Natural killer cell (primary cell): ENCODE results near the gene NUS1. TPM values are rescaled to one million over a fixed set of nuclear protein-coding genes. Genes with fewer than 3 reads are reported as not detected.
"Not testable (repeated sequence)": the region's sequence is repeated elsewhere in the genome, so short reads cannot be mapped to it uniquely, and the experiment has no call there.

Source experiments
- ATAC-seq, 3 donors: fragments of 150-1000 bp in 2 of 3; fragments of 200-7000 bp in 1 of 3; cut with Tn5 transposase; 1 replicate in 1 of 3; 2 replicates in 2 of 3; pipeline ENCODE4 v1.10.0; 2021; ENCODE audit warnings: mild to moderate bottlenecking in 2 of 3, moderate library complexity in 2 of 3
- DNase-seq, 2 donors: peaks; one replicate each; pipeline versions ENCODE4 v3.0.0 to v3.0.0-alpha.2; 2013 to 2021; ENCODE audit warnings: mixed read lengths in 1 of 2
- H3K27ac ChIP-seq: one replicate; pipeline ENCODE4 v1.5.1; 2013; ENCODE audit warnings: mild to moderate bottlenecking, low read length
- H3K27me3 ChIP-seq: one replicate; pipeline ENCODE4 v1.6.1; 2013; ENCODE audit warnings: low read length; ENCODE audit not compliant: control insufficient read depth, insufficient read depth
- H3K36me3 ChIP-seq: one replicate; pipeline ENCODE4 v1.6.1; 2013; ENCODE audit warnings: low read length; ENCODE audit not compliant: control insufficient read depth, insufficient read depth
- H3K4me1 ChIP-seq: one replicate; pipeline ENCODE4 v1.6.1; 2013; ENCODE audit warnings: low read length; ENCODE audit not compliant: control insufficient read depth, insufficient read depth
- H3K4me3 ChIP-seq: one replicate; pipeline ENCODE4 v1.5.1; 2013; ENCODE audit warnings: low read length
- H3K9me3 ChIP-seq: one replicate; pipeline ENCODE4 v1.6.1; 2013; ENCODE audit warnings: low read length; ENCODE audit not compliant: control insufficient read depth, insufficient read depth
- H3K27ac Mint-ChIP-seq, 2 donors: one replicate each; pipeline ENCODE4 v1.8.0; 2022; ENCODE audit warnings: mild to moderate bottlenecking in 2 of 2, mixed read lengths in 2 of 2, moderate library complexity in 1 of 2
- H3K27me3 Mint-ChIP-seq, 2 donors: one replicate each; pipeline ENCODE4 v1.8.0; 2022; ENCODE audit warnings: low read depth in 2 of 2, mixed read lengths in 2 of 2
- H3K36me3 Mint-ChIP-seq: one replicate; pipeline ENCODE4 v1.8.0; 2022; ENCODE audit warnings: mixed read lengths
- H3K4me1 Mint-ChIP-seq, 2 donors: one replicate each; pipeline ENCODE4 v1.8.0; 2022; ENCODE audit warnings: mixed read lengths in 2 of 2
- H3K4me3 Mint-ChIP-seq: one replicate; pipeline ENCODE4 v1.8.0; 2022; ENCODE audit warnings: mild to moderate bottlenecking, moderate library complexity, mixed read lengths
- H3K9me3 Mint-ChIP-seq, 2 donors: one replicate each; pipeline ENCODE4 v1.8.0; 2022; ENCODE audit warnings: mixed read lengths in 2 of 2
- WGBS: methylation state at CpG from one replicate; pipeline ENCODE4 v1.1.7; 2013; ENCODE audit warnings: missing lambda C conversion rate; ENCODE audit not compliant: insufficient coverage; 5-methylcytosine and 5-hydroxymethylcytosine counted together
- intact Hi-C: fragments of 100-400 bp; cut with micrococcal nuclease; formaldehyde crosslinking; loops from one replicate; pipeline ENCODE4 v1.14.2; 2022
- total RNA-seq, 4 donors: library from RNA; stranded (reverse); fragments of 120-200 nt in 1 of 4; gene quantifications; one replicate each; pipeline versions ENCODE4 v1.2.3 to v1.2.4, GENCODE V29; 2013 to 2022
- TF ChIP-seq, protein P1 (sequence below): fragments of 200-600 bp; IDR thresholded peaks from one replicate; pipeline ENCODE4 v1.8.0; 2022; ENCODE audit warnings: antibody characterized with exemption

The NUS1 gene
- total RNA-seq, 3 donors from 2014 or later (not counting 1 experiment from before 2014, with no cell fraction given): 16.9 to 25.9 (median 23.4) TPM

DNA sequence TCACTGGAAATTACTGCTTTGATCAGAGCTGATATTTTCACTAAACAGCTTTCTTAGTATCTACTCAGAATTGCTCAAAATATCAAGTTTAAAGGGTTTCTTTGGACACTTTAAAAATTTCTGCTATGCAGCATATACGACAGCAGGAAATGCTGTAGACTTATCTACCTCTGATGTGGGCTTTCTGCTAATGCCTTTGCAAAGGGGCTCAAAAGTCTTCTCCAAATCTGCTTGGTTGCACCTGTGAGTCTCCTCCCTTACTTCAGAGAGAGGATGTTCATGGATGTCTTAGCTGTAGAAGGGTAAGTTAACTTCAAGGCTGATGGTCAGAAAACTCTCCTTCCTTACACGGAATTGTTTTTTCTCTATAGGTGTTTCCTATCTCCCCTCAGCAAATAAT is 19.9 kb upstream of the NUS1 start:
- H3K36me3 ChIP-seq: no peaks in the 10 kb centered on the region
- WGBS: 21% methylated on average over 1 of the region's 2 CpGs
- H3K9me3 ChIP-seq: no peaks in the 10 kb centered on the region
- no peaks in the 10 kb centered on the region for H3K4me1 ChIP-seq
- no peak overlapping the region for H3K4me3 Mint-ChIP-seq
- no peak for DNase-seq
- ATAC-seq: no peak
- H3K27me3 Mint-ChIP-seq: no peaks in the 10 kb centered on the region
- no peaks in the 10 kb centered on the region for H3K4me1 Mint-ChIP-seq
- no peak overlapping the region for H3K4me3 ChIP-seq
- no peaks in the 10 kb centered on the region for H3K27me3 ChIP-seq
- H3K9me3 Mint-ChIP-seq: no peaks in the 10 kb centered on the region
- H3K27ac ChIP-seq: no peak overlapping the region
- intact Hi-C loops: no loop called here
- TF ChIP-seq, protein P1, sequence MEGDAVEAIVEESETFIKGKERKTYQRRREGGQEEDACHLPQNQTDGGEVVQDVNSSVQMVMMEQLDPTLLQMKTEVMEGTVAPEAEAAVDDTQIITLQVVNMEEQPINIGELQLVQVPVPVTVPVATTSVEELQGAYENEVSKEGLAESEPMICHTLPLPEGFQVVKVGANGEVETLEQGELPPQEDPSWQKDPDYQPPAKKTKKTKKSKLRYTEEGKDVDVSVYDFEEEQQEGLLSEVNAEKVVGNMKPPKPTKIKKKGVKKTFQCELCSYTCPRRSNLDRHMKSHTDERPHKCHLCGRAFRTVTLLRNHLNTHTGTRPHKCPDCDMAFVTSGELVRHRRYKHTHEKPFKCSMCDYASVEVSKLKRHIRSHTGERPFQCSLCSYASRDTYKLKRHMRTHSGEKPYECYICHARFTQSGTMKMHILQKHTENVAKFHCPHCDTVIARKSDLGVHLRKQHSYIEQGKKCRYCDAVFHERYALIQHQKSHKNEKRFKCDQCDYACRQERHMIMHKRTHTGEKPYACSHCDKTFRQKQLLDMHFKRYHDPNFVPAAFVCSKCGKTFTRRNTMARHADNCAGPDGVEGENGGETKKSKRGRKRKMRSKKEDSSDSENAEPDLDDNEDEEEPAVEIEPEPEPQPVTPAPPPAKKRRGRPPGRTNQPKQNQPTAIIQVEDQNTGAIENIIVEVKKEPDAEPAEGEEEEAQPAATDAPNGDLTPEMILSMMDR: no peak
- no peaks in the 10 kb centered on the region for H3K36me3 Mint-ChIP-seq
- H3K27ac Mint-ChIP-seq: no peak overlapping the region

DNA sequence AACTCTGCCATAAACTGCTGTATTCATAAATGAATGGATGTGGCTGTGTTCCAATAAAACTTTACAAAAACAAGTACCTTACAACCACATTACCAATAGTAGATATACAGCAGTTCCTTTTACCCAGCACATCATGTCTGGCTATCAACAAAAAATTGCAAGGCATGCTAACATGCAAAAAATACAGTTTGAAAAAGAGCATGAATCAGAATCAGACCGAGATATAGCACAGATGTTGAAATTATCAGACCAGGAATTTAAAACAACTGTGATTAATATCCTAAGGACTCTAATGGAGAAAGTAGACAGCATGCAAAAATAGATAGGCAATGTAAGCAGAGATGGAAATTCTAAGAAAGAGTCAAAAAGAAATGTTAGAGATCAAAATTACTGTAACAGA is 8.4 kb upstream of the NUS1 start:
- H3K27me3 ChIP-seq: no peaks in the 10 kb centered on the region
- TF ChIP-seq, protein P1: no peak
- no peaks in the 10 kb centered on the region for H3K9me3 ChIP-seq
- WGBS: 75% methylated on average over 1 of the region's 1 CpG
- no peaks in the 10 kb centered on the region for H3K36me3 Mint-ChIP-seq
- H3K27ac Mint-ChIP-seq: no peak overlapping the region
- H3K27ac ChIP-seq: no peak overlapping the region
- ATAC-seq (no peak), DNase-seq (no peak)
- intact Hi-C loops: no loop called here
- peaks cover 0 to 8% of the 10 kb centered on the region in 2 donors for H3K27me3 Mint-ChIP-seq
- H3K36me3 ChIP-seq: no peaks in the 10 kb centered on the region
- no peaks in the 10 kb centered on the region for H3K4me1 ChIP-seq
- no peak overlapping the region for H3K4me3 Mint-ChIP-seq
- no peaks in the 10 kb centered on the region for H3K4me1 Mint-ChIP-seq
- H3K9me3 Mint-ChIP-seq: no peaks in the 10 kb centered on the region
- no peak overlapping the region for H3K4me3 ChIP-seq

DNA sequence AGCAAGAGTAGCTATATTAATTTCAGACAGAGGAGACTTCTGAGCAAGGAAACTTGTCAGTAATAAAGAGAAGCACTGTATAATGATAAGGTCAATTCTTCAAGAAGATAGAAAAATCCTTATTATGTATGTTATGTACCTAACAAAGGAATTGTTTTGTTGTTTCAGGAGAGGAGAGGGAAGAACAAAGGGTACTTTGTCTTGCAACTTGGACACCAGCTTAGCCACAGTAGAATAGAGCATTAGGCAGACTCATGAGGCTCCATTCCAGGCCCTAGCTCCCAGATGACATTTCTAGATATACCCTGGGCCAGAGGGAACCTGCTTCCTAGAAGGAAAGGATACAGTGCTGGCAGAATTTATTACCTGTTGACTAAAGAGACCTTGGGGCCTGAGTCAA is 6.5 kb upstream of the NUS1 start:
- Histone ChIP-seq H3K9me3 (no peaks in the 10 kb centered on the region), H3K4me3 (no peak overlapping the region), H3K36me3 (no peaks in the 10 kb centered on the region), H3K4me1 (no peaks in the 10 kb centered on the region), H3K27ac (no peak overlapping the region), H3K27me3 (no peaks in the 10 kb centered on the region)
- Mint-ChIP-seq H3K27me3 (peaks cover 0 to 5% of the 10 kb centered on the region in 2 donors), H3K9me3 (no peaks in the 10 kb centered on the region), H3K36me3 (no peaks in the 10 kb centered on the region), H3K4me3 (no peak overlapping the region), H3K27ac (no peak overlapping the region), H3K4me1 (peaks cover 0 to under 1% of the 10 kb centered on the region in 2 donors)
- ATAC-seq (no peak), DNase-seq (no peak)
- TF ChIP-seq, protein P1: no peak
- intact Hi-C loops: no loop called here

DNA sequence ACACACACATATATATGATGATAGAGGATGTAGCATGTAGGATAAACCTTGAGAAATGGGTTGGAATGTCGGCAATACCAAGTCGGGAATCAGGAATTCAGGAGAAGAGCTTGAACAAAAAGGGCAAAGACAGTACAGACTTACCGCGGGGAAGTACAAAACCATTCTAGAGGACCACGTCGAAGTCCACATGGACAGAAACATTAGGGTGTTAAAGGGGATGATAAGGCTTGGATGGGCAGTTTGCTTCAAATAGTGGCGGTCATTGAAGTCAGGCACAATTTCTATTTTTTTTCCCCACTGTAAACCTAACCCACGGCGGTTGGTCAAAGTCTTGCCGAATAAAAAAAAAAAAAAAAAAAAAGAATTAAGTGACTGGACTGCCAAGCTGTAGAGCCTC is 766 bp upstream of the NUS1 start:
- H3K27ac Mint-ChIP-seq: peak overlapping the region; percentile 52 to 92
- ATAC-seq: no peak
- Histone ChIP-seq H3K27ac (peak overlapping the region; percentile 59), H3K4me1 (peaks cover 17% of the 10 kb centered on the region), H3K36me3 (no peaks in the 10 kb centered on the region), H3K9me3 (no peaks in the 10 kb centered on the region), H3K27me3 (no peaks in the 10 kb centered on the region), H3K4me3 (peak overlapping the region; percentile 41)
- no peak for DNase-seq
- H3K27me3 Mint-ChIP-seq: no peaks in the 10 kb centered on the region
- peak overlapping the region; percentile 91 for H3K4me3 Mint-ChIP-seq
- H3K4me1 Mint-ChIP-seq: peaks cover 34 to 47% of the 10 kb centered on the region in 2 donors
- no peaks in the 10 kb centered on the region for H3K36me3 Mint-ChIP-seq
- TF ChIP-seq, protein P1: no peak
- WGBS: 69% methylated on average over 9 of the region's 10 CpGs
- intact Hi-C loops: no loop called here
- H3K9me3 Mint-ChIP-seq: no peaks in the 10 kb centered on the region

DNA sequence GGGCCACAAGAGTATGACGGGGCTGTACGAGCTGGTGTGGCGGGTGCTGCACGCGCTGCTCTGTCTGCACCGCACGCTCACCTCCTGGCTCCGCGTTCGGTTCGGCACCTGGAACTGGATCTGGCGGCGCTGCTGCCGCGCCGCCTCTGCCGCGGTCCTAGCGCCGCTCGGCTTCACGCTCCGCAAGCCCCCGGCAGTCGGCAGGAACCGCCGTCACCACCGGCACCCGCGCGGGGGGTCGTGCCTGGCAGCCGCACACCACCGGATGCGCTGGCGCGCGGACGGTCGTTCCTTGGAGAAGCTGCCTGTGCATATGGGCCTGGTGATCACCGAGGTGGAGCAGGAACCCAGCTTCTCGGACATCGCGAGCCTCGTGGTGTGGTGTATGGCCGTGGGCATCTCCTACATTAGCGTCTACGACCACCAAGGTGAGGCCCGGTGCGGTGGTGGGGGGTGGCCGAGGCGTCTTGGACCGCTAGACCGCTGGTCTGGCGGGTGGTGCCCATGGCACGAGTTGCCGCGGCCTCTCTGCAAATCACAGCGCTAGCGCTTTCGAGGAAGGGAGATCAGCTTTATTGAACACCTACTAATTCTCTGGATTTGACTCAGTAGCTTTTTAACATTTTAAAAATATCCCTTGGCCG is 511 bp downstream of the NUS1 start:
- H3K4me1 ChIP-seq: peaks cover 17% of the 10 kb centered on the region
- ATAC-seq (peak; percentile 41 to 55 (median 49)), DNase-seq (peak; percentile 23 to 24)
- peak overlapping the region; percentile 52 to 92 for H3K27ac Mint-ChIP-seq
- not testable (repeated sequence) for H3K27me3 Mint-ChIP-seq, H3K9me3 ChIP-seq, H3K36me3 Mint-ChIP-seq, H3K9me3 Mint-ChIP-seq, H3K36me3 ChIP-seq, H3K27me3 ChIP-seq
- WGBS: under 1% methylated on average over 37 of the region's 62 CpGs
- intact Hi-C loops: loop anchor here (1.0 to 2.0 kb wide), 2 partner anchors 59 to 73 kb away; partner anchors contain the start of gene GOPC
- H3K4me3 ChIP-seq: peak overlapping the region; percentile 69
- peaks cover 47 to 60% of the 10 kb centered on the region in 2 donors for H3K4me1 Mint-ChIP-seq
- H3K4me3 Mint-ChIP-seq: peak overlapping the region; percentile 91
- H3K27ac ChIP-seq: peak overlapping the region; percentile 59
